HG03571 (cell line): ENCODE measurements around the gene MORC3.
A peak's percentile ranks its signal among the peaks of the same experiment; 100 is the strongest.
"Not testable (repeated sequence)": the region's sequence is repeated elsewhere in the genome, so short reads cannot be mapped to it uniquely, and the experiment has no call there.

Experiments used
- ATAC-seq: cut with Tn5 transposase; IDR thresholded peaks from one replicate; pipeline ENCODE4 v1.9.1; 2021; ENCODE audit not compliant: unreplicated experiment

MORC3 gene

GRCh38 chr21:36319767-36320420, at the start of gene MORC3:
Gene MORC3, plus strand, starts transcription at chr21:36320197. Its CDS starts 68 bp downstream, at chr21:36320265.
- peak; percentile 83 for ATAC-seq

DNA sequence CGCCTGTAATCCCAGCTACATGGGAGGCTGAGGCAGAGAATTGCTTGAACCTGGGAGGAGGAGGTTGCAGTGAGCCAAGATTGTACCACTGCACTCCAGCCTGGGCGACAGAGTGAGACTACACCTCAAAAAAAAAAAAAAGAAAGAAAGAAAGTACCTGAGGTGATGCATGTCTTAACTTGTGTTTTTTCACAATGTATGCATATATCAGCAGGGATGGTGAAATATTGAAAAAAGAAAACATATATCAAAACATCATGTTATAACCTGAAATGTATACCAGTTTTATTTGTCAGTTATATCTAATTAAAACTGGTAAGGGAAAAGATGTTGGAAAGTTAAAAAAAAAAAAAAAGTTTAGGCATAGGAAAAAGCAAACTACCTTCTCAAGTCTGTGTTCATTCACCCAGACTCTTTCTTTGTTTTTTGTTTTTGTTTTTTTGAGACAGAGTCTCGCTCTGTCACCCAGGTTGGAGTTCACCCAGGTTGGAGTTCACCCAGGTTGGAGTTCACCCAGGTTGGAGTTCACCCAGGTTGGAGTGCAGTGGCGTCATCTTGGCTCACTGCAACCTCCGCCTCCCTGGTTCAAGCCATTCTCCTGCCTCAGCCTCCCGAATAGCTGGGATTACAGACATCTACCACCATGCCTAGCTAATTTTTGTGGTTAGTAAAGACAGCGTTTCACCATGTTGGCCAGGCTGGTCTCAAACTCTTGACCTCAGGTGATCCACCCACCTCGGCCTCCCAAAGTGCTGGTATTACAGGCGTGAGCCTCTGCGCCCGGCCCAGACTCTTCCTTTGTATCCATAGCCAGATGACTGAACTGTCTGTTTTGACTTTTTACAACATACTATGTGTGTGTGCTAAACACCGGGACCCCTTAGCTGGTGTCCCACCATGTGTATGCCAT, 49.0 kb upstream of the MORC3 start:
- not testable (repeated sequence) for ATAC-seq

DNA sequence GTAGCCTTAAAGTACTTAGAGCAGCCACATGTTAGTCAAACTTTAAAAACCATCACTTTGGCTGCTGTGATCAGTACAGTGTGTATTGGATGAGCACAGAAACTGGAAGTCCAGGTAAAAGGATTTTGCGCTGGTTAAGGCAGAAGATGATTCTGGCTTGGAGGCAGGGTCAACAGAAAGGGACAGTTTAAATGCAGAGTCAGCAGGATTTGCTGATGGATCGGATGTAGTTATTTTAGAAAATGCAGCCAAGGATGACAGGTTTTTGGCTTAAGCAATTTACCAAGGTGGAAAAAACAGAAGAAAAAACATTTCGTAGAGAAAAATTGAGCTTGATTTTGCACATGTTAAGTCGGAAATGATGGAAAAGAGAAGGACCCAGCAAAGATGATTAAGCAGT, 45.9 kb upstream of the MORC3 start:
- no peak for ATAC-seq

GRCh38 chr21:36282568-36283230, 37.3 kb upstream of the MORC3 start:
- ATAC-seq: no peak

DNA sequence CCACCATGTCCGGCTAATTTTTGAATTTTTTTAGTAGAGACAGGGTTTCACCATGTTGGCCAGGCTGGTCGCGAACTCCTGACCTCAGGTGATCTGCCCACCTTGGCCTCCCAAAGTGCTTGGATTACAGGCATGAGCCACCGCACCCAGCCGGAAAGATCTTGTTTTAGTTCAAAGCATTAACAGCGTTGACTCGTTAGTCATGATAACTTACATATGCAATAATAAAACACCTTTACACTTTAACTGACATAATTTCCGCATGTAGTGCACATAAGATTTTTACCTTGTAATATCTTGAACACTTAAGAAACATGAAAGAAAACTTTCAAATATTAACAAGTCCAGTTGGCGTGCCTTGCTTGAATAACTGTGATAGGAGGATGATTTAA, 36.8 kb upstream of the MORC3 start:
- not testable (repeated sequence) for ATAC-seq

GRCh38 chr21:36288651-36289243, 31.2 kb upstream of the MORC3 start:
- ATAC-seq: no peak

DNA sequence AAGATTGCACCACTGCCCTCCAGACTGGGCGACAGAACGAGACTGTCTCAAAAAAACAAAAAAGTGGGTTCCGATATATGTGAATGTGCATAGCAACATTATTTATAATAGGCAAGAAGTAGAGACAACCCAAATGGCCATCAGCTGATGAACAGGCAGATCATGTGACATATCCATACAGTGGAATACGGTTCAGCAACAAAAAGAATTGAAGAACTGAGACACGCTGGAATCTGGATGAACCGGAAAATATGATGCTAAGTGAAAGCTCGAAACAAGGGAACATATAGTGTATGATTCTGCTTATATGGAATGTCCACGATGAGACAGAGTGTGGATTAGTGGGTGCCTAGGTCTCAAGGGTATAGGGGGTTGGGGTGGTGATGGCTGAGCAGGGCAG, 28.5 kb upstream of the MORC3 start:
- ATAC-seq: no peak

DNA sequence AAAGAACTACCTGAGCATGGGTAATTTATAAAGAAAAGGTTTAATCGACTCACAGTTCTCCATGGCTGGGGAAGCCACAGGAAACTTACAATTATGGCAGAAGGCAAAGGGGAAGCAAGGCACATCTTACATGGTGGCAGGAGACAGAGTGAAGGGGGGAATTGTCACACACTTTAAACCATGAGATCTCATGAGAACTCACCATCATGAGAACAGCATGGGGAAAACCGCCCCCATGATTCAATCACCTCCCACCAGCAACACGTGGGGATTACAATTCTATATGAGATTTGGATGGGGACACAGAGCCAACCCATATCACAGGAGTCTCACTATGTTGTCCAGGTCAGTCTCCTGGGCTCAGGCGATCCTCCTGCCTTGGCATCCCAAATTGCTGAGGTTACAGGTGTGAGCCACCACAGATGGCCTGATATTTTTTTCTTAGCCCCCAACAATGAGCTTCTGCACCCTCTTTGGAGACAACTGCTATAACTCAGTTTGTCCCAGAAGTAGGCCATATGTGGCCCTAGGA, 22.5 kb upstream of the MORC3 start:
- no peak for ATAC-seq

GRCh38 chr21:36297938-36298572, 21.9 kb upstream of the MORC3 start:
- ATAC-seq: peak; percentile 98

GRCh38 chr21:36306872-36307534, 13.0 kb upstream of the MORC3 start:
- no peak for ATAC-seq

- peak; percentile 86 for ATAC-seq
Observed at GRCh38 chr21:36310016-36310415, 10.0 kb upstream of the MORC3 start.

- not testable (repeated sequence) for ATAC-seq
Observed at GRCh38 chr21:36313446-36313845, 6.6 kb upstream of the MORC3 start.

GRCh38 chr21:36316045-36316444, 4.0 kb upstream of the MORC3 start:
- ATAC-seq: not testable (repeated sequence)

DNA sequence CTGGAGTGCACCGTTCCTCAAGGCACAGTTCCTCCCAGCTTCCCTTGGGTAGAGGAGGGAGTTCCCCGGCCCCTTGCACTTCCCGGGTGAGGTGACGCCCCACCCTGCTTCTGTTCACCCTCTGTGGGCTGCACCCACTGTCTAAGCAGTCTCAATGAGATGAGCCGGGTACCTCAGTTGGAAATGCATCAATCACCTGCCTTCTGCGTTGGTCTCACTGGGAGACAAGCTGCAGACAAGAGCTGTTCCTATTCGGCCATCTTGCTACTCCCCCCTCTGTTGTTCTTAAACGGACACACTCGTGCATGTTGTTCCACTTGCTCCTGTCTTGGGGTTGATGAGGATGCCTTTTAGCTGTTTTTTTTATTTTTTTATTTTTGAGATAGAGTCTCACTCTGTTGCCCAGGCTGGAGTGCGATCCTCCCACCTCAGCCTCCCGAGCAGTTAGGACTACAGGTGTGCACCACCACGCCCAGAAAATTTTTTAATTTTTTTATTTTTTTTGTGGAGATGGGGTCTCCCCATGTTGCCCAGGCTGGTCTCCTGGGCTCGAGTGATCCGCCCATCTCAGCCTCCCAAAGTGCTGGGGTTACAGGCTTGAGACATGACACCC, 3.0 kb upstream of the MORC3 start:
- ATAC-seq: no peak

DNA sequence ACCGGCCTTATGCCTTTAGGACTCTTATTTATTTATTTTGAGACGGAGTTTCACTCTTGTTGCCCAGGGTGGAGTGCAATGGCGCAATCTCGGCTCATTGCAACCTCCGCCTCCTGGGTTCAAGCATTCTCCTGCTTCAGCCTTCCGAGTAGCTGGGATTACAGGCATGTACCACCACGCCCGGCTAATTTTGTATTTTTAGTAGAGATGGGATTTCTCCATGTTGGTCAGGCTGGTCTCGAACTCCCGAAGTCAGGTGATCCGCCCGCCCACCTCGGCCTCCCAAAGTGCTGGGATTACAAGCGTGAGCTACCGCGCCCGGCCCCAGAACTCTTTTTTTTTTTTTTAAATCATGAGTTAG, 611 bp upstream of the MORC3 start:
- ATAC-seq: not testable (repeated sequence)

DNA sequence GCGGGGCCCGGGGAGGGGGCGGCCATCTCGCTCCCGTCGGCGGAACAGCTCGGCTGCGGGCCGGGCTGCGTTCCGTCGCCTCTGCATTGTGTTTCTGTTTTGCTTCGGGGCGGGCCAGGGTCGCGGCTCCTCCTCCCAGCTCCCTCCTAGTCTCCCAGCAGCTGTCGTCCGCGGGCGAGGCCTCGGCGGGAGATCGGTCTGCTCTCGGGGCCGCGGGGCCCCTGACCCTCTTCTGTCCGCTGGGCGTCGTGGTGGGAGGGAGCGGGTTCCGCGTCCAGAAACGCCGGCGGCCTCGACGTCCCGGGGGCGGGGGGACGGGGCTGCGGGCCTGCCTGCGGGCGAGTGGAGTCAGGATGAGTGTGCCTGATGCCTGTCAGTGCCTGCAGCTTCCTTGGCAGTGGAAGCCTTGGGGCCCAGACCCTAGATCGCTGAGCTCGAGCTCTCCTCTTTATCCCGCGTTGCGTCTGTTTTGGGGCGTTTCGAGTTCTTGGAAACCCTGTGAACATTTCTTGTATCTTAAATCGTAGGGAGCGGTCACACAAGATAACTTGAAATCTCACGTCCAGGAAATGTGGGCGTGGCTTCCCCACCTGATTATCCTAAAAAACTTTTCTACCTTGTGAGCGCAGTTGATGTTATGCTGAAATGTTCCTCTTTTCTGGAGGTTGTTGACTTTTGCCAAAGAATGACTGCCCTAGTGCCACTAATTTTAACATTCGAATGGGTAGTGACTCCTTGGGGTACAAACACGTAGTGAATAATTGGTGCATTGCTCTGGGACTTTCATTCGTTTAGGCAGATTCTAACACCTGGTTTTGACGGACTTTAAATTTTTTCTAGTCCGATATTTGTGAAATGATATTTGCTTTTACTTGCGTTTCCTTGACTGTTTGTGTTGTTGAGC, 676 bp downstream of the MORC3 start:
- no peak for ATAC-seq

GRCh38 chr21:36321325-36322082, 1.5 kb downstream of the MORC3 start:
- ATAC-seq: no peak

GRCh38 chr21:36322083-36322424, 2.1 kb downstream of the MORC3 start:
- ATAC-seq: no peak
